CD4-positive, alpha-beta T cell treated with Interleukin-15 for 4 hours (primary cell): Measurements from ENCODE around the gene GDPD5.
A peak's percentile ranks its signal among the peaks of the same experiment; 100 is the strongest.

Source experiments
- DNase-seq: peaks from one replicate; pipeline ENCODE4 v3.0.0-alpha.2; 2020; ENCODE audit warnings: low spot score

GDPD5 gene

GRCh38 chr11:75536786-75537641 is 11.3 kb upstream of the GDPD5 start:
- peak; percentile 61 for DNase-seq

- DNase-seq = no peak
Measured at GRCh38 chr11:75535071-75535470, 9.3 kb upstream of the GDPD5 start.

GRCh38 chr11:75534259-75535069 is 8.7 kb upstream of the GDPD5 start:
- DNase-seq = no peak

DNA sequence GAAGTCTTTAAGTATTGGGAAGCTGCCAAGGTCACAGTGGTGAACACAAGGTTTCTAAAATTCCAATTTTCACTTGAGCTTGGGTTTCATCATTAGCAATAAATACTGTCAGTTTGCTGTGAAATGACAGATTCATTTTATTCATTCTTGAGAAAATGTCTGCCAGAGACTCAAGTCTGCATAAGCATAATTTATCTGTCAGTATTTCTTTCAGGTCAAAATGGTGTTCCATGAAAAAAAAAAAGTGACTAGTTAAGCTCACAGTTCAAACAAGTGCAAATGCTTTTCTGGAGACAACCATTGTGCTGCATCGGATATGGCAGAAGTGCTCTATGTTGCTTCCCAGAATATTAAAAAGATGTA is 8.1 kb upstream of the GDPD5 start:
- DNase-seq = no peak

GRCh38 chr11:75532200-75533048 is 6.7 kb upstream of the GDPD5 start:
- DNase-seq = peak; percentile 87

- DNase-seq = no peak
Measured at GRCh38 chr11:75531325-75531724, 5.6 kb upstream of the GDPD5 start.

DNA sequence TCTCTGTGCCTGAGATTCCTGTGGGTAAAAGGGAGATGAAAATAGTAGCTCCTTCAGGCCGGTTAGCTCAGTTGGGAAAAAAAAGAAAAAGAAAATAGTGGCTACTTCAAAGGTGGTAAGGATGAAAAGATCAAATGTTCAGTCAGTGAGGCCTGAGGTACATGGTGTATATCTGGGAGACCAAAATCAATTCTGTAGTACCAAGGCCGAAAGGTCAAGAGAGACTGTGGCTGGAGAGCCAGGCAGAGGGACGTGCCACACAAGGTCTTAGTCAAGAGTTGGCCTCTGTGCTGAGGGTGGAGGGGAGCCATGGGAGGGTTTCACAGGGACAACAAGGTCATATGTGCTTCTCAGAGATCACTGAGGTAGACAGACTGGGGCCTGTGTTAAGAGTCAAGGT is 4.8 kb upstream of the GDPD5 start:
- no peak for DNase-seq

GRCh38 chr11:75527938-75528735 is 2.4 kb upstream of the GDPD5 start:
- no peak for DNase-seq

GRCh38 chr11:75527130-75527529 is 1.4 kb upstream of the GDPD5 start:
- no peak for DNase-seq

DNA sequence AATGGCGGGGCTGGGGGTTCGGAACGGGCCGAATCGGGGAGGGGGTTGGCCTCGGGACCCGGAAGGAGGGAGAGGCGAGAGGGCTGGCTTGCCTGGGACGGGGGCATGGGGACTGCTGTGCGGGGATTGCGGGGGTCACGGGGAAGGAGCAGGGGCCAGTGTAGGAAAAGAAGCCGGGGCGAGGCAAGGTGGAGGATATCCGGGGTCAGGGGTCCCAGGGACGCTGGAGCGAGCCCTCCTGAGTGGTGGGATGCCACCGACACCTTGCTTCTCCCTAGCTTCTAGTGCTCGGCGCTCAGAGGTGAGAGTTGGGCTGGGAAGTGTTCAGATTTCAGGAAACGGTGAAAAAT is 426 bp upstream of the GDPD5 start:
- DNase-seq = no peak

- peak; percentile 10 for DNase-seq
Measured at GRCh38 chr11:75524665-75525432, 892 bp downstream of the GDPD5 start.

- DNase-seq = no peak
Measured at GRCh38 chr11:75523811-75524664, 1.7 kb downstream of the GDPD5 start.

DNA sequence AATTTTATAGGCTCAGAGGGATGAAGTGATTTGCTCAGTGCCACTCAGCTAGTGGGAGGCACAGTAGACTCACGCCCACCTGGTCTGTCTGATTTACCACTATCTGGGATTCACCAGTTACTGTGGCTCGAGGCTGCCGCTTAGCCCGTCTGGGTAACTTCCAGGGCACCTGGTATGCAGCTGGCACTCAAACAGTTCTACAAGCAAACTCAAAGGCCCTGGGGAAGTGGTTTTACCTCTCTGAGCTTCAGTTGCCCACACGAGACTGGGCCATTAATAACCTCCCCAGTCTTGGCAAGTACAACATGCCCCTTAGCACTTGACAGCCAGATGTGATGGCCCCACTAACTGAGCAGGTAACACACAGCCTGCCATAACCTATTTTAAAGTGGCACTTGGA is 2.6 kb downstream of the GDPD5 start:
- DNase-seq = no peak

DNA sequence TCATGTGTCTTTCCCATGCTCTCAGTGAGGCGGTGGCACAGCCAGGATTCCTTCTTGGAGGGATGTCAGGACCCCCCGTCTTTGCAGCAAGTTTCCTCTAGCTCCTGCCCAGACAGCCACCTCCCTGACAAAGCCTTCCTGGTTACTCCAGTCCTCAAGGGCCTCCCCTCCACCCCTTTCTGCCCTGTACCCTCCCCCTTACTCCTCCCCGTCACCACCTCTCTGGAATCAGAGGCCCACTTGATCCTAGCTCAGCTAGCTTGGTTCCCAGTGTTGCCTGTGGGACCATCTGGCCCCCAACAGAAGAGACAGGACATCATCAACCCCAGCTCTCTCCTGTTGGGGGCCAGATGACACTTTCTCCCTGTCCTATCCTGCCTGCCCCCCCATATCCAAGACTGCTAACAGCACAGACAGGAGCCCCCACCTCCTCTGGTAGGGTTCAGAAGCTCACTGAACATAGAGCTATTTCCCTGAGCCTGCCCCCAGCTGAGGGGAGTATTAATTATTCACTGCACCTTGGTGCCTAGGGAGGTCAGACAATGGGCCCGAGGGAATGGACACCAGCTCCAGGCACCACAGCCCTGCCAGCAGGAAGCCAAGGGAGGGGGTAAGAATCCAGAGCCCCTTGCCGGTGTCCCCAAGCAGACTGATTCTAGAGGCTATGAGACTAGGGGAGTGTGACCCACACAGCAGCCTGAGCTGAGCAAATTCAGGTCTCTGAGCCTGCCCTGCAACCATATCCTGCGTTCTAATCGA is 3.3 kb downstream of the GDPD5 start:
- DNase-seq = no peak

DNA sequence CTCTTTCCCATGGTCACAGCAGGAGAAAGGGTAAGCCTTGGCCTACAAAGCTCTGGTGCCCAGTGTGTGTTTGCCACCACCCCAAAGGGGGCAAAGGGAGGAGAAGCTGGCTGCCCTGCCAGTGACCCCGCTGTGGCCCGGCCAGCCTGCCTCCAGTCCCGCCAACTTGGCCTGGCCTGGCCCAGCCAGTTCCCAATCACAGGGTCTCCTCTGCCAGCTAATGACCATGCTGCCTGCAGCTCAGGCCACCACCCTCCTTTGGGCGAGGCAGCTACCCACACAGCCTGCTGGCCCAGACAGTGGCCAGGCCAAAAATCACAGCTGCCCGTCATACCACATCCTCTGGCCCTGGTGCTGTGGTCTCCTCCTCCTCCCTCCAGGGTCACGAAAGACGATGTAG is 5.1 kb downstream of the GDPD5 start:
- DNase-seq = no peak

- DNase-seq = no peak
Measured at GRCh38 chr11:75518771-75519653, 6.7 kb downstream of the GDPD5 start.

GRCh38 chr11:75518204-75518549 is 7.6 kb downstream of the GDPD5 start:
- DNase-seq = no peak

DNA sequence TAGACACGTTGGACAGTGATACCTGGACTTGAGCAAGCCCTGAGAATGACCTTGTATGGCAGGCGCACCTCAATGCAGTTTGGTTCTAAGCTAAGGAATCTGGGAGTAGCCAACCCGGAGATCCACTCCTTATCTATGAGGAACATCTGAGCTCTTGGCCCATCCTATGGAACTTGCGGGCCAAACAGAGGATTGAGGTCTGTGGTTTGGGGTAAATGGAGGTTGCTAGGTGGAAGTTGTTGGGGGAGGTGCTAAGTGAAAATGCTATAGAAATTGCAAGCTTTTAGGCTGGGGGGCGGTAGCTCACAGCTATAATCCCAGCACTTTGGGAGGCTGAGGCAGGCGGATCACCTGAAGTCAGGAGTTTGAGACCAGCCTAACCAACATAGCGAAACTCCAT is 8.9 kb downstream of the GDPD5 start:
- DNase-seq = no peak
